ENCODE data around the gene HCN4.

DNA sequence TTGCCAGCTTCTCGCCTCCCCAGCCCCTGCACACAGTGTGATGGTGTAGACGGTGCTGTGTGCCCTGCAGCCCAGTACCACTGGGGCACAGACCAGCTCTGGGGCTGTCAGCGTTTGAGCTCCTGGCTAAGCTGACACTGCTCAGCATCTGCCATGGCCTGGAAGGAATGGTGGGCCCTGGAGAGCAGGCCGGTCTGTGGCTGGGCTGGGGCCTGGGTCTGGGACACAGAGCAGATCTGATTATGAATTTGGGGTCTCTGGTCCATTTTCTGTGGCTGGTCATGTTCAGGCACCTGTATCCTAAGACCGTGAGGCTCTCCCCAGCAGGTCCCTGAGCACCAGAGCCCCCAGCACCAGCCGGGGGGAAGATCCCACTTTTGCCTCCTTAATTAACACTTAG, 34.7 kb downstream of the HCN4 start:
- TF ChIP-seq, protein P1, sequence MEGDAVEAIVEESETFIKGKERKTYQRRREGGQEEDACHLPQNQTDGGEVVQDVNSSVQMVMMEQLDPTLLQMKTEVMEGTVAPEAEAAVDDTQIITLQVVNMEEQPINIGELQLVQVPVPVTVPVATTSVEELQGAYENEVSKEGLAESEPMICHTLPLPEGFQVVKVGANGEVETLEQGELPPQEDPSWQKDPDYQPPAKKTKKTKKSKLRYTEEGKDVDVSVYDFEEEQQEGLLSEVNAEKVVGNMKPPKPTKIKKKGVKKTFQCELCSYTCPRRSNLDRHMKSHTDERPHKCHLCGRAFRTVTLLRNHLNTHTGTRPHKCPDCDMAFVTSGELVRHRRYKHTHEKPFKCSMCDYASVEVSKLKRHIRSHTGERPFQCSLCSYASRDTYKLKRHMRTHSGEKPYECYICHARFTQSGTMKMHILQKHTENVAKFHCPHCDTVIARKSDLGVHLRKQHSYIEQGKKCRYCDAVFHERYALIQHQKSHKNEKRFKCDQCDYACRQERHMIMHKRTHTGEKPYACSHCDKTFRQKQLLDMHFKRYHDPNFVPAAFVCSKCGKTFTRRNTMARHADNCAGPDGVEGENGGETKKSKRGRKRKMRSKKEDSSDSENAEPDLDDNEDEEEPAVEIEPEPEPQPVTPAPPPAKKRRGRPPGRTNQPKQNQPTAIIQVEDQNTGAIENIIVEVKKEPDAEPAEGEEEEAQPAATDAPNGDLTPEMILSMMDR (IDR thresholded peaks at IDR 0.05) = no peak
- TF ChIP-seq ZFX (IDR thresholded peaks at IDR 0.05; ENCODE audit: borderline replicate concordance) = no peak
